NOMO-1 treated with dmso at 0.1 percent for 144 hours (cell line): Measurements from ENCODE around the gene MICAL3.
"Not testable (repeated sequence)": the region's sequence is repeated elsewhere in the genome, so short reads cannot be mapped to it uniquely, and the experiment has no call there.

Experiments used
- DNase-seq: peaks from one replicate; lab custom pipeline; 2025; ENCODE audit not compliant: unreplicated experiment; lab: John Stamatoyannopoulos, UW

MICAL3 gene

DNA sequence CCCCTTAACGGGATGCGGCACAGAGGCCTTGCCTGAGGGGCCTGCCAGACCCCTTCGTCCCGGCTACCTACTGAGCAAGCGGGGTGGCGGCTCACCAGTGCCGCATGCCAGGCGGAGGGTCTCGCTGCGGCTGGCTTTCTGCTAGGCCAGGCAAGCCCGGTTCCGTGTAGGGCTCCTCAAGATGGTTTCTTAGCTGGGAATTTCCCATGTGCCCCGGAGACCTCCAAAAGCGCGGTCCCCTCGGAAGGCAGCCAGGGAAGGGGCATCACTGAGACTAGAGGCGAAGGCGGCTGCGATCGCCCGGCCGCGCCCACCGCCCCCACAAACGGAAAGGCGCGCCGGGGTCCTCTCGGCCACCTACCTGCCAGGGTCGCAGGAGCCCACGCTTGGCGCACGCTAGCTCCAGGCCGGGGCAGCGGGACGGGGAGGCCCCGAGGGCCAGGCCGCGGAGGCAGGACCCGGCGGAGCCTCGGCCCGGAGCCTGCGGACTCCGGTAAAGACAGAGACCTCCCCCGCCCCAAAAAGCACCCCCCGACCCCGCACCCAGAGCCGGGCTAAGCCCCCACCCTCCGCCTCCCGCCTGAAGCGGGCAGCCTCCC is 23.8 kb downstream of the MICAL3 start:
- DNase-seq: no peak

DNA sequence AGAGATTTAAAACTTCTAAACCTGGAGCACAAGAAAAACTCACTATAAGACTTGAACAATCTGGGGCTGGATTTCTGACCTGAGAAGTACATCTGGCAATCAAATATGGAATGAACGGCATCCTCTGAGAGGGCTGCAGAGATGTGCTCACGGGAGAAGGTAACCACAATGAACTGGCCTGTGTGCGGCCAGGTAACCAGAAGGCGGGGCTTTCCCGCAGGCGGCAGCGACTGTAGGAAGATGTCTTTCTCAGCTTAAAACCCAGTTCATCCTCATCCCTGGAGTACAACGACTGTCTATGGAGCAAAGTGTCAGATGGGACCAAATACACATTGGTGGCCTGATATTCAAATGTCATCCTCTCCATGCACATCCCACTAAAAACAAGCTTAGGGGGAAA is 24.5 kb downstream of the MICAL3 start:
- no peak for DNase-seq

DNA sequence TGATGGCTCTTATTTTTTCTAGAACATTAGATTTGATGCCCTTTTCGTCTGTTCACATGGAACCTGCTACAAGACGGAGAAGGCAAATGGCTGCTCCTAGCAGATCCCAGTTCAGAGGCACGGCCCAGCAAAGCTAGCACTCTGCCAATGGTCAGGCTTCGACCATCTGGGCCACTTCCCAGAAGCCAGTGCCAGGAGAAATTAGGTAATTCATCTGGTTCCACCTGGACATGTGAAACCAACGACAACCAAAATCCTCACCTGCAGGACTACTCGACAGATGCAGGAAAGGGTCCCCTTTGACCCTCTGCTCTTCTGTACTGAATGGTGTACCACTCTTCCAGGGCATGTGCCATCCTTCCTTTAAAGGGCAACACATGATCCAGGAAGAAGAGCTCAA is 25.4 kb downstream of the MICAL3 start:
- no peak for DNase-seq

DNA sequence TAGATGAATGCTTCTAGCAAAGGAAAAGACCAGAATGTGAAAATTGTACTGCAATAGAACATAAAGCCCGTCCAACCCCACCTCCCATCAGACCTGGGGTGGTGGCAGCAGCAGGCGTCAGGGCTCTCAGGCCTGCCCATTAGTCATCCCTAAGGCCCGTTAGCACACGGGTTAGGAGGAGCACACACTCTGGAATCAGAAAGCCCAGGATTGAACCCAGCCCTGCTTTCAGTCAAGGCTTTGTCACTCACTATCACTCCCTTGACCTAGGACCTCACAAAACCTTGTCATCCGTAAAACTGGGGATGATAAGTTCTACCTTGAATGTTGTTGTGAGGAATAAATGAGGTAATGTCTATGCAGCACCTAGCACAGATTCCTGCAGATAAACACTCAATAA is 26.9 kb downstream of the MICAL3 start:
- no peak for DNase-seq

DNA sequence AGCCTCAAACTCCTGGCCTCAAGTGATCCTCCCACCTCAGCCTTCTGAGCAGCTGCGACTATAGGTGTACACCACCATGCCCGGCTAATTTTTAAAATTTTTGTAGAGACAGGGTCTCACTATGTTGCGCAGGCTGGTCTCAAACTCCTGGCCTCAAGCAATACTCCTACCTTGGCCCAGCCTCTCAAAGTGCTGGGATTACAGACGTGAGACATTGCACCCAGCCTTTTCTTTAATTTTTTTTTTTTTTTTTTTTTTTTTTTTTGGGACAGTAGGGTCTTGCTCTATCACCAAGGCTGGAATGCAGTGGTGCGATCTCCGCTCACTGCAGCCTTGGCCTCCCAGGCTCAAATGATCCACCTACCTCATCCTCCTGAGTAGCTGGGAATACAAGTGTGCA is 29.1 kb downstream of the MICAL3 start:
- not testable (repeated sequence) for DNase-seq

DNA sequence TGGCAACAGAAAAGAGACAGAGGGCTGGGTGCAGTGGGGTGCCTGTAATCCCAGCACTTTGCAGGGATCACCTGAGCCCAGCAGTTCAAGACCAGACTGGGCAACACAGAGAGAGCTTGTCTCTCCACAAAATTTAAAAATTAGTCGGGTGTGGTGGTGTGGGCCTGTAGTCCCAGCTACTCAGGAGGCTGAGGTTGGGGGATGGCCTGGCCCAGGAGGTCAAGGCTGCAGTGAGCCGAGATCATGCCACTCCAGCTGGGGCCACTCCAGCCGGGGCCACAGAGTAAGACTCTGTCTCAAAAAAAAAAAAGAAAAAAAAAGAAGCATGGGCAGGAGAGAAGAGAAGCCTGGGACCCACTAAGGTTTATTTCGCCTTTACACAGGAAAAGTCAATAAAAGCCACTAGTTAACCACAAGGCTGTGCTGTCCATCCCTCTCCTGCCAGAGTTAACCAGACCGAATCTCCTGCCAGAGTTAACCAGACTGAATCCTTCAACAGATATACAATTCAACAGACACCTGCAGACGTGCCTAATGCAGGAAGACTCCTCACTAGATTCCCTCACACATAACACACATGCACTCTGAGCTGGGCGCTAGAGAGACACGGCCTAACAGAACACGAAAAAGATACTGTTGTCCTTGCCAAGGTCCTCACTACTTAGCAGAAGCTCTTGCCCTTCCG is 29.8 kb downstream of the MICAL3 start:
- DNase-seq: no peak

DNA sequence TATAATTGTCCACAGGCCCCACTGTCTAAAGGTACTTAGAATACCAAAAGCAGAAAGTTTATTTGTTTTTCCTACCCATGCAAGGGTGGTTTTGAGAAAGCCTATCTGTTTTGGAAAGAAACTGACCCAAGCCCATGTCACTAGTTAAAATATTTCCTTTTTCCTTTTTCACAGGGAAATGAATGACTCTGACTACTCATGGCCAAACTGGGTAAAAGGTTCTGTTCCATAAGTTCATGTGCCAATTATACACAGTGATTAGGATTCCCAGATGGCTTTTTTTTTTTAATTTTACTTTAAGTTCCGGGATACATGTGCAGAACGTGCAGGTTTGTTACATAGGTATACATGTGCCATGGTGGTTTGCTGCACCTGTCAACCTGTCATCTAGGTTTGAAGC is 31.4 kb downstream of the MICAL3 start:
- not testable (repeated sequence) for DNase-seq

DNA sequence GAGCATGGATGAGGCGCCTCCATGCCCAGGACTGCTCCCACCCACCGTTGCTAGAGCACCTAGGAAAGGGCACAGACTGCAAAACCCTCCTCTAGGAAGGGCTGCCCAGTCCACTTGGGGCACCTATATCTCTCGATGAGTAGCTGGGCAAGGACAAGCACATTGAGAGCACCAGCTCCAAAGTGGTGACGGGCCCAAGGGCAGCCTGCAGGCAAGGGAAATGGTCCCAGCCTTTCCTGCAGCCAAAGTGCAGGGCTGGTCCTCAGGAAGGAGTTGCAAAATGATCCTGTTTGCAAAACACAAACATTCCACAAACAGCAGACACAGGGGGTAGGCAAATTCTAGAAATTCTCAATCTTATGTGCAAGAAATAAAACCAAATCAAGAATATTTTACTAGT is 32.4 kb downstream of the MICAL3 start:
- not testable (repeated sequence) for DNase-seq

DNA sequence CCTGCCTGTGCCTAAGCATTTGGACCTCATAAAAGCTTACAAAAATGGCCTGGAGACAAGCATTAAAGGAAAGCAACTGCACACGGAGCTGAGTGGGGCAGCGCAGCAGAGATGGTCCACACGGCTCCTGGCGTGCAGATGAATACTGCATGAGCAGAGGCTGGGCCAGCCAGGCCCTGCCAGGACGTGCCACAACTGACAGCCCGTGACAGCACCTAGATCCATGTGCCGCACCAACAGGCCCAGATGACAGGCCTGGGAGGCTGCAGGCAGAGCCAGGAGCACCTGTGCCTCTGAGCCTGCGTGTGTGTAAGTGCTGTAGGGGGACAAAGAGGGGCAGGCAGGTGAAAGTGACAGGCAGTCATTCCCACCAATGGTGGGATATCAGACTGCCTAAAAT is 33.4 kb downstream of the MICAL3 start:
- no peak for DNase-seq

DNA sequence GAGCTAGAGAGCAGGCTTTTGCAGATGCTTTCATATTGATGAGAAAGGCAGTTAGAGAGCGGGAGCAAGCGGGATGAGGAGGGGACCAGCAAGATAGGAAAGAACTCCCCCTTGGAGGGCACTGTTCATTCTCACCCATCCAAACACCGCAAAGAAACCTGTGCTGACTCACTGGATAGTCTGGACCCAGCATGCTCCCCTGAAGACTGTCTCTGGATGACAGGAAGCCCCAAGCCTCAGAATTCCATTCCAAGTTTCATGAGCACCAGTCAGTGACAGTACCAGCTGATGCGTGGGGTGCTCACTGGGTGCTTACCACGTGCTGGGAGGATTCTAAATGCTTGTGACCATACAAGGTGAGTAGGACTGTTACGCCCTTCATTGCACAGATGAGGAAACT is 34.2 kb downstream of the MICAL3 start:
- no peak for DNase-seq

DNA sequence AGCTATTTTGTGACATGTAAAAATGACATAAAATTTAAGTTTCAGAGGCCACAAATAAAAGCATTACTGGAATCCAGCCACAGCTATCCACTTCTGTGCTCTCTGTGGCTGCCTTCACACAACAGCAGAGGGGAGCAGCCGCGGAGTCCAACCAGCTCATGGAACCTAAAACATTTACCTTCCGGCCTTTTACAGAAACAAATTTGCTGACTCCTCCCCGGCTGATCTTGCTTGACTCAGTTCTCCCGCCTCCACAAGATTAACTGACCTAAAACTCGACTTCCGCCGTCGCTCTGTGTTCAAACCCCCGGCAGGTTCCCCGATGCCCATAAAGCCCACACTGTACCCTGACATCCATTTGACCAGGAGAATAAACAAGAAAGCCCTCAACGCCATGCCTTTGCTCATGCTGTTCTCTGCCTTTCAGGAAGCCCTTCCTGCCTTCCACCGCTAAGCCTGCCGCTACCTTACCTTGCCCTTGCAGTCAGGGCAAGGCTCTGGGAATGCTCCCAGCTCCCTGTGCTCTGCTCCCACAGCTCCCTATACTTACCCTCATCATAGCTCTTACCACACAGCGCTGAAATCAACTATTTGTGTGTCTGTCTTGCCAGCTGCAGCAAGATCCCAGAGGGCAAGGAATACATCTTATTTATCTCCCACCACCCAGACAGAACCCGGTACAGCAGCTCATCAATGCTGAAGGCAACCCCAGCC is 35.4 kb downstream of the MICAL3 start:
- no peak for DNase-seq

DNA sequence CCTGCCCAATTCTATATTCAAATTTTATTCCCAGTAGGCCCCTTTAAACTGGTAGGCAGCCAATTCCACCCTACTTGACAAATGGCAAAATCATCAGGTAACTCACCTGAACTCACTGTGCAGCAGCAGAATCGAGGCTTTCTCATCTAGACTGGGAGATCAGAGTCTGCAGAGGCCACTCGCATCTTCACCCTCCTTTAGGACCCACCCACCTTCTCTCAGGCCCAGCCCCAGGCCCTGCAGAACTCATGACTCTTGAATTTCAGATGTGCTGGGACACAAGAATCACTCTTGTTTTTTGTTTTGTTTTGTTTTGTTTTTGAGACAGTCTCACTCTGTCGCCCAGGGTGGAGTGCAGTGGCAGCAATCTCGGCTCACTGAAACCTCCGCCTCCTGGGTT is 38.8 kb downstream of the MICAL3 start:
- no peak for DNase-seq

DNA sequence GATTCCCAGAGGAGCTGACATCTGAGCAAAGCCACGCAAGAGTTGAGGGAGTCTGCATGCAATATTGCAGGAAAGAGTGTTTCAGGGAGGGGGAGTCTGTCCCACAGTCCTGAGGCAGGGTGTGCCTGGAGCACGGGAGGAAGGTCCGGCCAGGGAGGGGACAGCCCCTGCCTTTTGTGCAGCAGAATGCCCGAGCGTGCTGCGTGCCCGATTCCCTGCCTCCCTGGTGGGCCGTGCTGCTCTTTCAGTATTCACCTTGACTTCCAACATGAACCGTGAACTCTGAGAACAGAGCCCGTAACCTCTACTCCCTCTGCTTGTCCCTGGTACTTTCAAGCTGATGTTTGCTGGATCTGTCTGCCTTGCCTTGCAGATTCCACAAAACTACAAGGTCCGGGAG is 39.3 kb downstream of the MICAL3 start:
- not testable (repeated sequence) for DNase-seq

DNA sequence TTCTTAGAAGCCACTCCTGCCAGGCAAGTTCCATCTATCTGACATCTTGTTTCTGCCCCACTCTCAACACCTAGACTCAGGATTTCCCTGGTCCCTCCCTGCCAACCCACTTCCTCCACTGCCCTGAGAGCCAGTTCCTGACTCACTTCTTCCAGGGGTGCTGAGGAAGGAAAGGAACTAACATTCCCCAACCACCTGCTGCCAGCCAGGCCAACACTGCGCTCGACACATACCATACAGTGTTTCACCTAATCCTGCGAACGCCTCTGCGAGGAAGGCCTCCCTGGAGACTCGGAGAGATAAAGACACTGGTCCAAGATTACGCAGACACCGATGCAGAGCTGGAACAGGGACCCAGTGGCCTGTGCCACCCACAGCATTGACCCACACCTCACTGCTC is 40.2 kb downstream of the MICAL3 start:
- no peak for DNase-seq

DNA sequence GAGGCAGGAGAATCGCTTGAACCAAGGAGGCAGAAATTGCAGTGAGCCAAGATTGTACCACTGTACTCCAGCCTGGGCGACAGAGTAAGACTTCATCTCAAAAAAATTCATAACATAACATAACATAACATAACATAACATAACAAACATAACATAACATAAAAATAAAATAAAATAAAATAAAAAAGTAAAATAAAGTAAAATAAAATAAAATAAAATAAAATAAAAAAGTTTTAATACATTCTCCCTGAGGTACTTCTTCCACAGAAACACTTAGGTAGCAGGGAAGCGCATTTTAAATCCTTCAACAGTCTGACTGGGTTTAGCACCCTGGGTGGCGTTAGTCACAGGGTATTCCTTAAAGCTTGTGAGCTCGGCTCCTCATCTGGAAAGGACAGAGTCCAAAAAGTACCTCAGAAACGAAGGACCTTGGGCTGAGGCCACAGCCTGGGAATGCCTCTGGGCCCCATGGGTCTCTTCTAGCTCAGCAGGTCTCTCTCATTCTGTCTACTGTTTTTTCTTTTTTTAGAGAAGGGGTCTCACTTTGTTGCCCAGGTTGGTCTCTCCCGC is 41.7 kb downstream of the MICAL3 start:
- no peak for DNase-seq

DNA sequence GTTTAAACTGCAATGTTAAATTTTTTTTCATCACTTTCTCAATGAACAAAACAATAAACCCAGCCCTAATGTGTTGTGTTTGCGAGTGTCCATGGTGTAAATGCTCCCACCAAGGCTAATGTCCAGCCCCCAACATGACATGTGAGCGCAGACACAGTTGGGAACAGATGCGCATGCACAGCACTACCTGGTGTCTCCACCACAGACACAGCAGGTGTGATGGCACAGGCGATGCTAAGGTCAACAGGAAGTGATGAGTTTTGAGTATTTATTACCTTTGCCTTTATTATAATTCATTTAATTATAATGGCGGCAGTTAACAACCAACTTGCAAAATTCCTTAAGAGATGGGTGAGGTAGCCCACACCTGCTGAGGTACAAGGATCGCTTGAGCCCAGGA is 42.9 kb downstream of the MICAL3 start:
- no peak for DNase-seq

DNA sequence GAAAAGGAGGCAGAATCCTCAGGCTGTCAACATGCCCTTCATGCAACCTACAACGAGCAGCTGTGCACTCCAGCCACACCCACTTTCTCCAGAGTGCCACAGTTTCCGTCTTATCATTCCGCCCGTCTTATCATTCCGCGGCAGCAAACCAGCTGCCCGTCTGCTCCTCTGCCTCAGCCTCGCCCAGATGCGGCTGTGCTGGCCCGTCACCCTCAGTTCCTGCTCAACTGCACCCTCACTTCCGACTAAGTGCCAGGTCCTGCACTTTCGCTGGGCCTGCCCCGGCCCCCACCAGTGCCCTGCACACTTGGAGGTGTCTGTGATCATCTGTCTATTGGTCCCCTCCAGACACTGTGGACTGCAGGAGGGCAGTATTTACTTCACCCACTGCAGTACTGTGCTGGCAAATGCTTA is 43.7 kb downstream of the MICAL3 start:
- no peak for DNase-seq

DNA sequence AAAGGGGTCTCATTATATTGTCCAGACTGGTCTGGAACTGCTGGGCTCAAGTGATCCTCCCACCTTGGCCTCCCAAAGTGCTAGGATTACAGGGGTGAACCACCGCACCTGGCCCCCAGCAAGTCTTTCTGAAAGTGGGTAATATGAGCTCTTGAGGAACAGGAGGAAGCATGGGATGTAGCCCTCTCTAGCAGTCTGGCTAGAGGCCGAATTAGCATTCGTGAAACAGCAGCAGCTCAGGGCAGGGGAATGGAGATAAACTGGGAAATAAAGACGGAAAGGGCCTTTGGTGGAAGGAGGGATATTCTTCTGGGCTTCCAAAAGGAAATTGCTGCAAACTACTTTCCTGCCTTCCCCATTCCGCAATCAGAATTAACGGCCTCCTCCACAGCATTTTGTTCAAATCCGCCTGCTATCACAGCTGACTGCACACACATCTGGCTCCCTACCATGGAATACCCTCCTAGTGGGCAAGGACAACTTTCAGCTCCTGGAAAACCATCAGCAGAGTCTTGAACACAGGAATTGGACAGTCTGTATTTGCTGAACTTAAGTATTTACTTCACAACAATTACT is 44.3 kb downstream of the MICAL3 start:
- DNase-seq: no peak

DNA sequence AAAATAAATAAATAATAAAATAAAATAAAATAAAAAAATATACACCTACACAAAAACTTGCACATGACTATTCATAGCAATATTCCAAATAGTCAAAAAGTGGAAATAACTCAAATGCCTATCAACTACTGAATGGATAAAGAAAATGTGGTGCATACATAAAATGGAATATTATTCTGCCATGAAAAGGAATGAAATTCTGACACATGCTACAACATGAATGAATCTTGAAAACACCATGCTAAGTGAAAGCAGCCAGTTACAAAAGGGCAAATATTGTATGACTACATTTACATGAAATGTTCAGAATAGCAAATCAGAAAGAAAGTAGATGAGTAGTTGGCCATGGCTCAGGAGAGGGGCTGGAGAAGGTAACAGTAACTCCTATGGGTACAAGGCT is 46.3 kb downstream of the MICAL3 start:
- no peak for DNase-seq

DNA sequence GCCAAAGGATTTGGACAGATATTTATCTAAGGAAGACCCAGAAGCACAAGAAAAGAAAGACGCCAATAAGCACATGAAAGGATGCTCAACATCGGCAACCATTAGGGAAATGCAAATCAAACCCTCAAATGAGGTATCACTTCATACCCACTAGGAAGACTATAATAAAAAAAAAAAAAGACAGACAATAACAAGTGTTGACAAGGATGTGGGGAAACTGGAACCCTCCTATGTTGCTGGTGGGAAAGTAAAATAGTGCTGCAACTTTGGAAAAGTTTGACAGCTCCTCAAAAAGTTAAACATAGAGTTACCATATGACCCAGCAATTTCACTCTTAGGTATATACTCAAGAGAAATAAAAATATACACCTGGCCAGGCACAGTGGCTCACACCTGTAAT is 47.0 kb downstream of the MICAL3 start:
- no peak for DNase-seq

DNA sequence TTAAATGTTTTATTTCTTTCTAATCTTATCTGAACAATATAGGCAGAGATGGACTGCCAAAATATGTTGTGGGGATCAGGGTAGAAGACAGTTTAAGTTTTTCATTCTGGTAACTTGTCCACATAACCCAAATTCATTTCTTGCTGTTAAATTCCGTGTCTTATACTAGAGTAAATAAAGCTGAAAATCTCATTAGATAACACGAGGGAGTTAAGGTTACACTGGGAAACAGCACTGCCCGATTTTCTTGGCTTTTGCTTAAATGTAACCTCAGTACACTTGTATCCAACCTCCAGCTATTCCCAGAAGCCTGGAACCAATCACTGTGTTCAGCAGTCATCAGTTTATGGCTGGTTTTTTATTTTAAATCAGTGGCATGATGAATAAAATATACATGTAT is 48.2 kb downstream of the MICAL3 start:
- no peak for DNase-seq
